Left lobe of liver (tissue), 2 donors: ENCODE measurements around the gene SPG11. TPM values are rescaled to one million over a fixed set of nuclear protein-coding genes. Genes with fewer than 3 reads are reported as not detected.
A peak's percentile ranks its signal among the peaks of the same experiment; 100 is the strongest.
"Not testable (repeated sequence)": the region's sequence is repeated elsewhere in the genome, so short reads cannot be mapped to it uniquely, and the experiment has no call there.

ENCODE experiments used
- ATAC-seq: fragments of 200-7000 bp; cut with Tn5 transposase; one replicate; pipeline ENCODE4 v1.9.1; 2020; ENCODE audit warnings: mild to moderate bottlenecking, moderate library complexity
- DNase-seq: peaks from one replicate; pipeline ENCODE4 v3.0.0-alpha.2; 2020; ENCODE audit warnings: low spot score
- total RNA-seq: library from RNA; stranded (reverse); gene quantifications from one replicate; pipeline ENCODE4 v1.2.1, GENCODE V29; 2021
- donor health status: DM: no; HTN: no; CAD: no; lungs with moderate emphysema.
- donor health status: DM: no; HTN: yes; CAD: no.

Gene SPG11, protein sequence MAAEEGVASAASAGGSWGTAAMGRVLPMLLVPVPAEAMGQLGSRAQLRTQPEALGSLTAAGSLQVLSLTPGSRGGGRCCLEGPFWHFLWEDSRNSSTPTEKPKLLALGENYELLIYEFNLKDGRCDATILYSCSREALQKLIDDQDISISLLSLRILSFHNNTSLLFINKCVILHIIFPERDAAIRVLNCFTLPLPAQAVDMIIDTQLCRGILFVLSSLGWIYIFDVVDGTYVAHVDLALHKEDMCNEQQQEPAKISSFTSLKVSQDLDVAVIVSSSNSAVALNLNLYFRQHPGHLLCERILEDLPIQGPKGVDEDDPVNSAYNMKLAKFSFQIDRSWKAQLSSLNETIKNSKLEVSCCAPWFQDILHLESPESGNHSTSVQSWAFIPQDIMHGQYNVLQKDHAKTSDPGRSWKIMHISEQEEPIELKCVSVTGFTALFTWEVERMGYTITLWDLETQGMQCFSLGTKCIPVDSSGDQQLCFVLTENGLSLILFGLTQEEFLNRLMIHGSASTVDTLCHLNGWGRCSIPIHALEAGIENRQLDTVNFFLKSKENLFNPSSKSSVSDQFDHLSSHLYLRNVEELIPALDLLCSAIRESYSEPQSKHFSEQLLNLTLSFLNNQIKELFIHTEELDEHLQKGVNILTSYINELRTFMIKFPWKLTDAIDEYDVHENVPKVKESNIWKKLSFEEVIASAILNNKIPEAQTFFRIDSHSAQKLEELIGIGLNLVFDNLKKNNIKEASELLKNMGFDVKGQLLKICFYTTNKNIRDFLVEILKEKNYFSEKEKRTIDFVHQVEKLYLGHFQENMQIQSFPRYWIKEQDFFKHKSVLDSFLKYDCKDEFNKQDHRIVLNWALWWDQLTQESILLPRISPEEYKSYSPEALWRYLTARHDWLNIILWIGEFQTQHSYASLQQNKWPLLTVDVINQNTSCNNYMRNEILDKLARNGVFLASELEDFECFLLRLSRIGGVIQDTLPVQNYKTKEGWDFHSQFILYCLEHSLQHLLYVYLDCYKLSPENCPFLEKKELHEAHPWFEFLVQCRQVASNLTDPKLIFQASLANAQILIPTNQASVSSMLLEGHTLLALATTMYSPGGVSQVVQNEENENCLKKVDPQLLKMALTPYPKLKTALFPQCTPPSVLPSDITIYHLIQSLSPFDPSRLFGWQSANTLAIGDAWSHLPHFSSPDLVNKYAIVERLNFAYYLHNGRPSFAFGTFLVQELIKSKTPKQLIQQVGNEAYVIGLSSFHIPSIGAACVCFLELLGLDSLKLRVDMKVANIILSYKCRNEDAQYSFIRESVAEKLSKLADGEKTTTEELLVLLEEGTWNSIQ (N-terminal part only)
- 40.6 TPM for total RNA-seq

DNA sequence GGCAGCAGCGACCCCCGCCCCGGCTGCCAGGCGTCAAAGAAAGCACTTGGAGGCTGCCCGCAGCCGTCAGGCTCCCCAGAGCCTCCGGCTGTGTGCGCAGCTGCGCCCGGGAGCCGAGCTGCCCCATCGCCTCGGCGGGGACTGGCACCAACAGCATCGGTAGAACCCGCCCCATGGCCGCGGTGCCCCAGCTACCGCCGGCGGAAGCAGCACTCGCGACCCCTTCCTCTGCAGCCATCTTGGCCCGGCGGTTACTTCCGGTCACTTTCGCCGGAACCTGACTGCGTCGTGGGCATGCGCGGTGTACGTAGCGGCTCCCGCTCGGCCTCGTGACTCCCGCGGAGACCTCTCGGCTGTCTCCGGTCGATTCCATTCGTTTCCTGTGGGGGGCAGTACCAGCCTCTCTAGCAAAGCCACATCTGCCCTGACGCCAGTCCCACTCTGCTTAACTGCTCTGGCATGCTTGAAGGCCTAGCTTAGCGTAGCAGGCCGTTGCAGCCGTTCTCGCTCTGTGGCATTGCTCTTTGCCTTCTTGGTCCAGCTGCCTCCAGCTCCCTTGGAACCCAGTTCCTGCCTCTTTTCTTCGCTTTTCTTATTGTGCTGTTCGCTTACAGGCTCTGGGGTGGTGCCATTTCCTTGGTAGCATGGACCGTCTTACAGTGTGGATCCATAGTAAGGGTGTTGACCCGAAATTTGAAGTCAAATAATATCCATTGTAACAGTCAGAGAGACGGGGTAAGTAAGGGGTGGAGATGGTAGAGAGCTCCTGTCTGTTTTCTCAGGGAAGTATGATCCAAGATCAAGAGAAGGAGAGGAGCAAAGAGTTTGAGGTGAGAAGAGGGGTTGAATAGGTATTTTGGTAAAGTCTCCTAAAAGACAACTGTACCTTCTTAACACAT lies at the start of gene SPG11:
Gene SPG11 (minus strand): TSS at position 253 of the 899 bp plus-strand sequence. CDS start 15 bp downstream, at position 238.
- ATAC-seq (peak; percentile 95), DNase-seq (peak; percentile 98)

DNA sequence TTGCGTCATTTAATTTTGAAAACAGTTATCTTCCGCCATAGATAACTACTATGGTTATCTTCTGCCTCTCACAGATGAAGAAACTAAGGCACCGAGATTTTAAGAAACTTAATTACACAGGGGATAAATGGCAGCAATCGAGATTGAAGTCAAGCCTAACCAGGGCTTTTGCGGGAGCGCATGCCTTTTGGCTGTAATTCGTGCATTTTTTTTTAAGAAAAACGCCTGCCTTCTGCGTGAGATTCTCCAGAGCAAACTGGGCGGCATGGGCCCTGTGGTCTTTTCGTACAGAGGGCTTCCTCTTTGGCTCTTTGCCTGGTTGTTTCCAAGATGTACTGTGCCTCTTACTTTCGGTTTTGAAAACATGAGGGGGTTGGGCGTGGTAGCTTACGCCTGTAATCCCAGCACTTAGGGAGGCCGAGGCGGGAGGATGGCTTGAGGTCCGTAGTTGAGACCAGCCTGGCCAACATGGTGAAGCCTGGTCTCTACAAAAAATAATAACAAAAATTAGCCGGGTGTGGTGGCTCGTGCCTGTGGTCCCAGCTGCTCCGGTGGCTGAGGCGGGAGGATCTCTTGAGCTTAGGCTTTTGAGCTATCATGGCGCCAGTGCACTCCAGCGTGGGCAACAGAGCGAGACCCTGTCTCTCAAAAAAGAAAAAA lies 49.0 kb upstream of the SPG11 start:
- ATAC-seq (peak; percentile 48), DNase-seq (peak; percentile 70)

- peak; percentile 65 for ATAC-seq
- DNase-seq = peak; percentile 77
These were observed 48.4 kb upstream of the SPG11 start for GRCh38 chr15:44711743-44712345.

DNA sequence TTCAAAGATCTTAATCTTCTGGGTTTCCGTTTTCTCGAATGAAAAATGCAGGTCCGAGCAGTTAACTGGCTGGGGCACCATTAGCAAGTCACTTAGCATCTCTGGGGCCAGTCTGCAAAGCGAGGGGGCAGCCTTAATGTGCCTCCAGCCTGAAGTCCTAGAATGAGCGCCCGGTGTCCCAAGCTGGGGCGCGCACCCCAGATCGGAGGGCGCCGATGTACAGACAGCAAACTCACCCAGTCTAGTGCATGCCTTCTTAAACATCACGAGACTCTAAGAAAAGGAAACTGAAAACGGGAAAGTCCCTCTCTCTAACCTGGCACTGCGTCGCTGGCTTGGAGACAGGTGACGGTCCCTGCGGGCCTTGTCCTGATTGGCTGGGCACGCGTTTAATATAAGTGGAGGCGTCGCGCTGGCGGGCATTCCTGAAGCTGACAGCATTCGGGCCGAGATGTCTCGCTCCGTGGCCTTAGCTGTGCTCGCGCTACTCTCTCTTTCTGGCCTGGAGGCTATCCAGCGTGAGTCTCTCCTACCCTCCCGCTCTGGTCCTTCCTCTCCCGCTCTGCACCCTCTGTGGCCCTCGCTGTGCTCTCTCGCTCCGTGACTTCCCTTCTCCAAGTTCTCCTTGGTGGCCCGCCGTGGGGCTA lies 47.8 kb upstream of the SPG11 start, which contains the start of the genes B2M and PATL2:
Gene B2M (plus strand): TSS at position 422 of the 647 bp plus-strand sequence. CDS start 30 bp downstream, at position 452.
Gene PATL2 (minus strand): TSS at position 228 of the 647 bp plus-strand sequence. CDS start 34,833 bp downstream, outside the sequence.
- peak; percentile 98 for DNase-seq
- ATAC-seq = peak; percentile 92

DNA sequence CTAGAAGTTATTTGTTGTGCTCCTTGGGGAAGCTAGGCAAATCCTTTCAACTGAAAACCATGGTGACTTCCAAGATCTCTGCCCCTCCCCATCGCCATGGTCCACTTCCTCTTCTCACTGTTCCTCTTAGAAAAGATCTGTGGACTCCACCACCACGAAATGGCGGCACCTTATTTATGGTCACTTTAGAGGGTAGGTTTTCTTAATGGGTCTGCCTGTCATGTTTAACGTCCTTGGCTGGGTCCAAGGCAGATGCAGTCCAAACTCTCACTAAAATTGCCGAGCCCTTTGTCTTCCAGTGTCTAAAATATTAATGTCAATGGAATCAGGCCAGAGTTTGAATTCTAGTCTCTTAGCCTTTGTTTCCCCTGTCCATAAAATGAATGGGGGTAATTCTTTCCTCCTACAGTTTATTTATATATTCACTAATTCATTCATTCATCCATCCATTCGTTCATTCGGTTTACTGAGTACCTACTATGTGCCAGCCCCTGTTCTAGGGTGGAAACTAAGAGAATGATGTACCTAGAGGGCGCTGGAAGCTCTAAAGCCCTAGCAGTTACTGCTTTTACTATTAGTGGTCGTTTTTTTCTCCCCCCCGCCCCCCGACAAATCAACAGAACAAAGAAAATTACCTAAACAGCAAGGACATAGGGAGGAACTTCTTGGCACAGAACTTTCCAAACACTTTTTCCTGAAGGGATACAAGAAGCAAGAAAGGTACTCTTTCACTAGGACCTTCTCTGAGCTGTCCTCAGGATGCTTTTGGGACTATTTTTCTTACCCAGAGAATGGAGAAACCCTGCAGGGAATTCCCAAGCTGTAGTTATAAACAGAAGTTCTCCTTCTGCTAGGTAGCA lies 47.0 kb upstream of the SPG11 start:
- no peak for ATAC-seq

DNA sequence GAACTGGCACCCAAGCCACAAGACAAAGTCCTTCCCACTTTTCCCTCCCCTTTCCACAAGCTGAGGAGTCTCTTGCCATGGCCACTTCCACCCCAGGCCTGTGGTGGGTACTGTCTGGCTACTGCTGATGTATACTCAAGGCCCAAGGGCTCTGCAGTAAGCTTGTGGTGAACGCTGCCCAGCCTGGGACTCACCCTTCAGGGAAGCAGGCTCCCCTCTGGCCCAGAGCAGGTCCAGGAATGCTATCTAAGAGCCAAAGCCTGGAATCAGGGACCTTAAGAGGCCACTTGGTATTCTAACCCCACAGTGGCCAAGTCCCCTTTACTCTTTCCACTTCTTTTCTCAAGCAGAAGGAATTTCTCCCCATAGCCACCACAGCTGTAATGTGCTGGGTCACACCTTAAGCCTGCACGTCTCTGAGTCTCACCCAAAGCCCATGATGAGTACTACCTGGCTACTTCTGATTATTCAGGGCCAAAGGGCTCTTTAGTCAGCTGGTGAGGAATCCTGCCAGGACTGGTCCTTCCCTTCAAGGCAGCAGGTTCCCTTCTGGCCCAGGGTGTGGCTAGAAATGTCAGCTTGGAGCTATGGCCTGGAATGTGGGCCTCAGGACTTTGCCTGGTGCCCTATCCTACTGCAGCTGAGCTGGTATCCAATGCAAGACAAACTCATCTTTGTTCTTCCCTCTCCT lies 43.6 kb upstream of the SPG11 start:
- DNase-seq (no peak), ATAC-seq (no peak)

More for the DNA sequence above, 47.0 kb upstream of the SPG11 start:
- DNase-seq = no peak

- no peak for ATAC-seq
These were observed 42.9 kb upstream of the SPG11 start for GRCh38 chr15:44706401-44706800.

GRCh38 chr15:44705986-44706385 lies 42.5 kb upstream of the SPG11 start:
- ATAC-seq (no peak), DNase-seq (no peak)

More at GRCh38 chr15:44706401-44706800, 42.9 kb upstream of the SPG11 start:
- no peak for DNase-seq

- not testable (repeated sequence) for DNase-seq, ATAC-seq
These were observed 37.2 kb upstream of the SPG11 start for GRCh38 chr15:44700676-44701075.

GRCh38 chr15:44698641-44699040 lies 35.2 kb upstream of the SPG11 start:
- DNase-seq (no peak), ATAC-seq (no peak)

DNA sequence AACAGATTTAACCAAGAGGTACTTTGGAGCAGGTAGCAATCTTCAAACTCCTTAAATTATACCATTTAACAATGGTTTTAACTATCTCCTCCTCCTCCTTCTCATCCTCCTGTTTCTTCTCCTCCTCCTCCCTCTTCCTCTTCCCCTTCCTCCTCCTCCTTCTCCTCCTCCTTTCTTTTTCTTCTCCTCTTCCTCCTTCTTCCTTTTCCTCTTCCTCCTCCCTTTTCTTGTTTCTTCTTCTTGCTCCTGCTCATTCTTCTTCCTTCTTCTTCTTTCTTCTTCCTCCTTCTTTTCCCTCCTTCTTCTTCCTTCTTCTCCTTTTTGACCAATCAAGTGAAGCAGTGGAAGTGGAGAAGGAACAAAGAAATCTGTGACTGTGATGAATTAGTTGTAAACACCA lies 33.6 kb upstream of the SPG11 start:
- DNase-seq (no peak), ATAC-seq (no peak)

DNA sequence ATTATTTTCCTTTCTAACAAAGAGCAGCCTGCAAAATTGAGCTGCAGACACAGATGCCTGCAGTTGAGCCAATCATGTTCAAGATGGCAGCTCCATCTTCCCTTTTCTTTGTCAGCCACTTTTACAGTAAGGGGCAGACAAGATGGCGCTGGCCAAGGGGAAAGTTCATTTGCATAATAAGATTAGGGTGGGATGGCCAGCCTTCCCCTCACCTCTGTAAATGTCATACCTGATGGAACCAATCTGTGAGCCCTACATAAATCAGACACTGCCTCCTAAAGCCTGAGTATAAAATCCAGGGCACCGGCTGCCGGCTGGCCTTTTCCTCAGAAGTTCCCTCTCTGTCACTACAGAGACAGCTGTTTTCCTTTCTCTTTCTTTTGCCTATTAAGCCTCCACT lies 31.8 kb upstream of the SPG11 start:
- no peak for ATAC-seq
- DNase-seq = no peak

GRCh38 chr15:44694416-44694815 lies 31.0 kb upstream of the SPG11 start:
- DNase-seq (no peak), ATAC-seq (no peak)

GRCh38 chr15:44692659-44693058 lies 29.2 kb upstream of the SPG11 start:
- no peak for DNase-seq
- ATAC-seq = no peak

DNA sequence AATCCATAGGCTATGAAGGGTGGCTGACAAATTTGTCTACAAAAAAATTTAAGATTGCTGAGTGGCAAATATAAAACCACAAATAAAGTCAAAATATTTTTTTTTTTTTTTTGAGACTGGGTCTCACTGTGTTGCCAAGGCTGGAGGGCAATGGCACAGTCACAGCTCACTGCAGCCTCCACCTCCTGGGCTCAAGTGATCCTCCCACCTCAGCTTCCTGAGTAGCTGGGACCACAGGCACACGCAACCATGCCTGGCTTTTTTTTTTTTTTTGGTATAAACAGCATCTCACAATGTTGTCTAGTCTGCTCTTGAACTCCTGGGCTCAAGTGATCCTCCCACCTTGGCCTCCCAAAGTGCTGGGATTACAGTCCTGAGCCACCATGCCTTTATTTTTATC lies 26.8 kb upstream of the SPG11 start:
- not testable (repeated sequence) for ATAC-seq

DNA sequence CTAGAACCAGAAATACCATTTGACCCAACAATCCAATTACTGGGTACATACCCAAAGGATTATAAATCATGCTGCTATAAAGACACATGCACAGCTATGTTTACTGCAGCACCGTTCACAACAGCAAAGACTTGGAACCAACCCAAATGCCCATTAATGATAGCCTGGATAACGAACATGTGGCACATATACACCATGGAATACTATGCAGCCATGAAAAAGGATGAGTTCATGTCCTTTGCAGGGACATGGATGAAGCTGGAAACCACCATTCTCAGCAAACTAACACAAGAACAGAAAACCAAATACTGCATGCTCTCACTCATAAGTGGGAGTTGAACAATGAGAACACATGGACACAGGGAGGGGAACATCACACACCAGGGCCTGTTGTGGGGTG lies 25.9 kb upstream of the SPG11 start:
- not testable (repeated sequence) for ATAC-seq, DNase-seq

More for the DNA sequence above, 26.8 kb upstream of the SPG11 start:
- DNase-seq = not testable (repeated sequence)
